MM.1S (cell line): Measurements from ENCODE around the gene SYPL2.

Experiments
- CTCF ChIP-seq: fragments of 300-600 bp; sonication (generic); IDR thresholded peaks from 2 replicates; pipeline ENCODE4 v1.5.1; 2016; ENCODE audit warnings: antibody characterized with exemption, low read length, mixed read lengths
- EZH2 ChIP-seq: fragments of 300-600 bp; sonication (generic); optimal IDR thresholded peaks from 2 replicates; pipeline ENCODE3; 2017; ENCODE audit warnings: low read depth, mild to moderate bottlenecking, antibody characterized with exemption, low read length, mixed read lengths
- EZH2phosphoT487 ChIP-seq: fragments of 300-600 bp; sonication (generic); IDR thresholded peaks from 2 replicates; pipeline ENCODE4 v1.6.1; 2018; ENCODE audit warnings: antibody characterized with exemption, low read length

- TF ChIP-seq CTCF: no peak
- TF ChIP-seq EZH2phosphoT487: no peak
- no peak for TF ChIP-seq EZH2
Observed at GRCh38 chr1:109476825-109477224, 10.5 kb downstream of the SYPL2 start.
